KOPT-K1 (cell line): ENCODE data around the gene KIF25.

ENCODE experiments used
- H3K27ac ChIP-seq: fragments of 200-600 bp; sonication (generic); 2 replicates; pipeline ENCODE4 v1.5.1; 2016; ENCODE audit warnings: antibody characterized with exemption, mild to moderate bottlenecking, low read depth, low read length; ENCODE audit not compliant: poor library complexity, severe bottlenecking
- H3K36me3 ChIP-seq: fragments of 200-600 bp; sonication (generic); 2 replicates; pipeline ENCODE4 v1.5.1; 2017; ENCODE audit warnings: antibody characterized with exemption, mild to moderate bottlenecking, low read length, moderate library complexity; ENCODE audit not compliant: insufficient read depth
- H3K9me3 ChIP-seq: fragments of 200-600 bp; sonication (generic); 2 replicates; pipeline ENCODE4 v1.5.1; 2017; ENCODE audit warnings: antibody characterized with exemption, low read length, mild to moderate bottlenecking; ENCODE audit not compliant: insufficient read depth, poor library complexity, severe bottlenecking

Gene KIF25

DNA sequence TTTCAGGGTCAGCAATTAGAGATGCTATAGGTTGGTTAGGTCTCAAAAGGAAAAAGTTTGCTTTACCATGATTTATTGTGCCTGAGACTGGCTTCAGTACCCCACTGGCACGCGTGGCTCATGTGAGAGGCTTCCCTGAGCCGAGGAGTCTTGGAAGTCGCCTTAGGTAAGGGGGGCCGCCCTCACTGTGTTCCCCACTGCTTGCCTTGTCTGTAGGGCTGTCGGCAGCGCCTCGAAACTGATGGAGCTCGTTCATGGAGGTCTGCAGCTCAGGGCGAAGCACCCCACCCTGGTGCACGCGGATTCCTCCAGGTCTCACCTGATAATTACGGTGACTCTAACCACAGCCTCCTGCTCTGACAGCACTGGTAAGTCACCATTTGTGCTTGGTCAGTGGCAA is 42.4 kb downstream of the KIF25 start:
- no peaks in the 10 kb centered on the region for H3K36me3 ChIP-seq
- H3K9me3 ChIP-seq = peaks cover 14% of the 10 kb centered on the region
- no peak overlapping the region for H3K27ac ChIP-seq

- Histone ChIP-seq H3K36me3 (no peaks in the 10 kb centered on the region), H3K27ac (no peak overlapping the region), H3K9me3 (peaks cover 14% of the 10 kb centered on the region)
These were observed 43.5 kb downstream of the KIF25 start for GRCh38 chr6:168040856-168041496.

GRCh38 chr6:168041928-168042327 is 44.5 kb downstream of the KIF25 start:
- Histone ChIP-seq H3K27ac (no peak overlapping the region), H3K9me3 (peaks cover 14% of the 10 kb centered on the region), H3K36me3 (no peaks in the 10 kb centered on the region)

DNA sequence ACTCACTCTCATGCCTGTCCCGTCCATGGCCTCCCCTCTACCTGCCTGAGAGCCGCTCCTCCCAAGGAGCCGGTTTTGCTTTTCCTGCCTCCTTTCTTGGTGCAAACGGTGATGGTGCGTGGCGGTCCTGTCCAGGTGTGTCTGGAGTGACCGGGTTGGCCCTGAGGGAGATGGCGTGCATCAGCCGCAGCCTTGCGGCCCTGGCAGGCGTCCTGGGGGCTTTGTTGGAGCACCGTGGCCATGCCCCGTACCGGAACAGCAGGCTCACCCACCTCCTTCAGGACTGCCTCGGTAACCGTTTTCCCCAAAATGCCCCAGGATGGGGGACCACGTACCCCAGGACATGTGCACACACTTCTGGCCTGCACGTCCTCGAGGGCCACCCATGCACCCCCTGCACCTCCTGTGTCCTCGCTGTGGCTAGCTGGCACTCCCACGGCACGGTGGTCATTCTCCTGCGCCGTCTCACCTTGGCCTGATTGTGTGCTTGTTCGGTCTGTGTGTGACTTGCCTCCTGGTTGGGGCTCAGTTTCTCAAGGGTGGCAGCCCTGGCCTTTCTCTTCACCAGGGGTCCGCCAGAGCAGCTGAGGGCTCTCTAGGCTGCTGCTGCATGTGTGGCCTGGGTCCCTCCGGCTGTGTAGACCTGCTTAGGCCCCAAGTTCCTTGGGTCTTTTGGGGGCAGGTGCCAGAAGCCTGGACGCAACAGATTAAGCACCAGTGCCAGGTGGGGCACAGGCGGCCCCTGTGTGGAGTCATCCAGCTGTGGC is 45.1 kb downstream of the KIF25 start:
- H3K36me3 ChIP-seq = no peaks in the 10 kb centered on the region
- no peak overlapping the region for H3K27ac ChIP-seq
- H3K9me3 ChIP-seq = peaks cover 14% of the 10 kb centered on the region

- H3K27ac ChIP-seq = no peak overlapping the region
- no peaks in the 10 kb centered on the region for H3K36me3 ChIP-seq
- peaks cover 14% of the 10 kb centered on the region for H3K9me3 ChIP-seq
These were observed 45.8 kb downstream of the KIF25 start for GRCh38 chr6:168043193-168043847.

GRCh38 chr6:168043848-168044415 is 46.5 kb downstream of the KIF25 start:
- no peaks in the 10 kb centered on the region for H3K36me3 ChIP-seq
- H3K27ac ChIP-seq = no peak overlapping the region
- H3K9me3 ChIP-seq = peaks cover 14% of the 10 kb centered on the region

- H3K27ac ChIP-seq = no peak overlapping the region
- H3K9me3 ChIP-seq = peaks cover 14% of the 10 kb centered on the region
- H3K36me3 ChIP-seq = no peaks in the 10 kb centered on the region
These were observed 47.2 kb downstream of the KIF25 start for GRCh38 chr6:168044521-168045130.

DNA sequence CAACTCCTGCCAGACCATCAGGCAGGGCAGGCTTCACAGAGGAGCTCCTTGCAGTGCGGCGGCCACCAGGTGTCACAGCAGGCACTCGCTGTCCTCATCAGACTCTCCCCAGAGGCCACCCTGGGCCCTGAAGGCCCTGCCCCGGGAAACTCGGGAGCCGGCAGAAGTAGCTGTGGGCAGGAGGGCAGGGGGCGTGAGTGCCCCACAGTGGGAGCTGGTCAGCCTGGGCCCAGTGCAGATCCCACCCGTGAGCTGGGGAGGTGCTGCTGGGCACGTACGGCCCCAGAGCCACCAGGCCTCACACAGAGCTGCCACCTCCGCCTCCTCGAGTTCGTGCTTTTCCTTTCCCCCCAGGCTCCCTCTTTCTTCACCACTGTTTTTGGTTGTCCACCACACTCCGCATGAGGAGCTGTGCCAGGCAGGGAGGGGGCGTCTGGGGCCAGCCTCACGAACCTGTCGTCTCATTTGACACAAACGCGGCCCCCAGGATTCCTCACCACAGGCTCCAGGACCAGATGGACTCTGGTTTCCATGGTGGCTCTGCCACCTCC is 47.7 kb downstream of the KIF25 start:
- peaks cover 14% of the 10 kb centered on the region for H3K9me3 ChIP-seq
- no peak overlapping the region for H3K27ac ChIP-seq
- H3K36me3 ChIP-seq = no peaks in the 10 kb centered on the region

- H3K36me3 ChIP-seq = no peaks in the 10 kb centered on the region
- no peak overlapping the region for H3K27ac ChIP-seq
- H3K9me3 ChIP-seq = peaks cover 14% of the 10 kb centered on the region
These were observed 48.5 kb downstream of the KIF25 start for GRCh38 chr6:168045706-168046620.

GRCh38 chr6:168046696-168047095 is 49.2 kb downstream of the KIF25 start:
- Histone ChIP-seq H3K27ac (no peak overlapping the region), H3K36me3 (no peaks in the 10 kb centered on the region), H3K9me3 (peaks cover 14% of the 10 kb centered on the region)

DNA sequence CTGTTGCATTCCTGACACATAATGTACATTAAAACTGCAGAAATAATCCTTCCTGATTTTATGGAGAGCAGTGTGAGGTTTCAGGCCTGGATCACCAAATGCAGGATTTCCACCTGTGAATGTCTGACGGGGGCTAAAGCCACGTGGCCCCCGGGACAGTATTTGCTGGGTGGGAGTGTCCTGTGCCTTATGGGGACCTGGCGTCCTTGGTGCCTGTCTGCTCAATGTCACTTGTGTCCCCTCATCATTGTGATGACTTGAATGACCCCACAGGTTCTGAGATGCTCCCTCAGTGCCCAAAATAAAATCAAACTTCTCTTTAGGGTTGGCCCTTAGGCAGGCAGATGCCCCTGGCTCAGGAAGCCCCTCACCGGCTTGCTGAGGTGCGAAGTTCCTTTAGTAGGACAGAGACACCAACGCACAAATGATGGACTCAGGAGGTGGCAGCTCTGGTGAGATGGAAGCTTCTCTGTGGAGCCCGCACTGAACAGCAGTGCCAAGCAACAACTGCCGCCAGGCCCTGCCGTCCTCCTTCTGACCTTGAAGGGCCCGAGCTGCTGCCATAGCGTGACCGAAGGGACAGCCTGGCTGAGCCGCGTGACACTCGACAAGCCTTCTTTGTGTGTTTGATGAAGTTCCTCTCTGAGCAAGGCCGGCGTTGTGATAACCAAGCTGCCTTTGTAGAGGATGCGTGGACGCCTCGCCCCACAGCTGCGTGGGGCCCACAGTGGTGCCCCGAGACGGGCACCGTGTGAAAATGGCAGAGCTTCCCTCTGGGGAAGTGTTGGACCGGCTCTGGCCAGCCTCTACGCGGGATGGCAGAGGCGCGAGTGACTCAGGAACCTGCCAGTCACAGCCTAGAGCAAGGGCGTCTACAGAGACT is 50.6 kb downstream of the KIF25 start:
- Histone ChIP-seq H3K36me3 (no peaks in the 10 kb centered on the region), H3K27ac (no peak overlapping the region), H3K9me3 (peaks cover 14% of the 10 kb centered on the region)

- Histone ChIP-seq H3K9me3 (peaks cover 8% of the 10 kb centered on the region), H3K36me3 (no peaks in the 10 kb centered on the region), H3K27ac (no peak overlapping the region)
These were observed 51.2 kb downstream of the KIF25 start for GRCh38 chr6:168048724-168049025.

- Histone ChIP-seq H3K9me3 (peaks cover 2% of the 10 kb centered on the region), H3K36me3 (no peaks in the 10 kb centered on the region), H3K27ac (no peak overlapping the region)
These were observed 51.8 kb downstream of the KIF25 start for GRCh38 chr6:168049277-168049676.
